GM21825 (cell line): ENCODE data around the gene RRP1.
"Not testable (repeated sequence)": the region's sequence is repeated elsewhere in the genome, so short reads cannot be mapped to it uniquely, and the experiment has no call there.

Experiments
- ATAC-seq: cut with Tn5 transposase; IDR thresholded peaks from one replicate; pipeline ENCODE4 v1.9.1; 2021; ENCODE audit warnings: mild to moderate bottlenecking, moderate library complexity; ENCODE audit not compliant: unreplicated experiment

Gene RRP1

DNA sequence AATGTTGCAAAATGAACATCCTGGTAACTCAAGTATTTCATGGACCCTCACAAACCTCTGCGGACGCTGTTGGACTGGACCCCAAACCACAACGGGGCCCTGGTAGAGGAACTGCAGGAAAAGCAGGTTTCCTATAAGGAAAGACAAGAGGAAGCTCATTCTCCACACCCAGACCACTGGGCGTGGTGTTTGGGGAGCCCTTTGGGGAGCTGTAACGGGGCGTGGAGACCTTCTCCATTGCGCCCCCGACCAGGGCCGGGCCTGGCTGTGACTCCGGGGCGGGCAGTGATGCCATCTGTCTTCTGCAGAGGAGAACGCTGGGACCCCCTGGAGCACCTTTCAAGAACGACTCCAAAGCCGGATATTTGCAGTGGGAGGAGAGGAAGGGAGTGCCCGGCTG lies 45.7 kb downstream of the RRP1 start:
- no peak for ATAC-seq

DNA sequence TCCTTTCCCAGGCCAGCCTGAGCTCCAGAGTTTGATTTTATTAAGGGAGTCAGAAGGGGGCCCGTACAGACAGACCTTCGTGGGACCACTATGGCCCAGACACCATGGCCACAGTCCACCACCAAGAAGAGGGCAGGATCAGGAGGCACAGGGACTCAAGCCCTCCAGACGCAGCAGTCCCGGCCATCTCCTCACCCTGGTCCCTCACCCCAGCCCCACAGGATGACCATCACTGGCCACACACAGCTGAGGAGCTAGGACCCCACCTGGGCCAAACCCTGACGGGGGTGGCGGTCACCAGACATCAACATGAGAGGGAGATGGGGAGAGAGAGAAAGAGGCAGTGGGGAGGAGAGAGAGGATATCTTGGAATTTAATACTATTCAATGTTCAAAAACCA lies 46.5 kb downstream of the RRP1 start:
- no peak for ATAC-seq

GRCh38 chr21:43836616-43837015 lies 47.2 kb downstream of the RRP1 start:
- no peak for ATAC-seq

- no peak for ATAC-seq
Measured at GRCh38 chr21:43840259-43840658, 50.9 kb downstream of the RRP1 start.

DNA sequence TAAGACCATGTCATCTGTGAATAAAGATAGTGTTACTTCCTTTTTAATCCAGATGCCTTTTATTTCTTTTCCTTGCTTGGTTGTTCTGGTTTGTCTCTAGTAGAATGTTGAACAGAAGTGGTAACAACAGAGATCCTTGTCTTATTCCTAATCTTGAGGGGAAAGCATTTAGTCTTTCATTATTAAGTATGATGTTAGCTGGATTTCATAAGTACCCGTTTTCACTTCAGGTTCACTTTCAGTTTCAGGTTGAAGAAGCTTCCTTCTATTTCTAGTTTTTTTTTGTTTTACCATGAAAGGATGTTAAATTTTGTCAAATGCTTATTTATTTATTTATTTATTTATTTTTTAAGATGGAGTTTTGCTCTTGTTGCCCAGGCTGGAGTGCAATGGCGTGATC lies 53.4 kb downstream of the RRP1 start:
- no peak for ATAC-seq

DNA sequence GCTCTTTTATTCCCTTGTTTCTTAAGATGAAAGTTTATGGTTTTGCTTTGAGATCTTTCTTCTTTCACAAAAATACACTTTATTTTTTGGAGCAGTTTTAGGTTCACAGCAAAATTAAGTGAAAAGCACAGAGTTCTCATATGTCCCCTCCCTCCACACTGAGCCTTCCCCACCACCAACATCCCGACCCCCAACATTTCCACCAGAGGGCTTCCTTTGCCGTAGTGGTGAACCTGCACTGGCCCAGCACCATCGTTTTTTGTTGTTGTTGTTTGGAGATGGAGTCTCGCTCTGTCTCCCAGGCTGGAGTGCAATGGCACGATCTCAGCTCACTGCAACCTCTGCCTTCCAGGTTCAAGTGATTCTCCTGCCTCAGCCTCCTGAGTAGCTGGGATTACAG lies 55.5 kb downstream of the RRP1 start:
- ATAC-seq, result not testable (repeated sequence)

DNA sequence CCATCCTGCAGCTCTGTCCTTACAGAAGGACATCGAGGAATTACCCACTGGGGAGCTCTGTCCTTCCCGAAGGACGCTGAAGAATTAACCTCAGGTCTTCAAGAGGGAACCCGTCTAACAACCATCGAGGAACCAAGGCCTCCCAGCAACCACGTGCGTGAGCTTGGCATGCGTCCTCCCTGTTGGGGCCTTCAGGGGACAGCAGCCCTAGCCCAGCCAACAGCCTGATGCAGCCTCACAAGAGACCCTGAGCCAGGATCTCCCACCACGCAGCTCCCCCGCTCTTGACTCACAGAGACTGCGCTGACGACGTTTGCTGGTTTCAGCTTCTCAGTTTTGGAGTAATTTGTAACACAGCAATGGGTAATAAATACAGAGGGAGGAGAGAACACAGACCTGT lies 56.0 kb downstream of the RRP1 start:
- ATAC-seq, result no peak

DNA sequence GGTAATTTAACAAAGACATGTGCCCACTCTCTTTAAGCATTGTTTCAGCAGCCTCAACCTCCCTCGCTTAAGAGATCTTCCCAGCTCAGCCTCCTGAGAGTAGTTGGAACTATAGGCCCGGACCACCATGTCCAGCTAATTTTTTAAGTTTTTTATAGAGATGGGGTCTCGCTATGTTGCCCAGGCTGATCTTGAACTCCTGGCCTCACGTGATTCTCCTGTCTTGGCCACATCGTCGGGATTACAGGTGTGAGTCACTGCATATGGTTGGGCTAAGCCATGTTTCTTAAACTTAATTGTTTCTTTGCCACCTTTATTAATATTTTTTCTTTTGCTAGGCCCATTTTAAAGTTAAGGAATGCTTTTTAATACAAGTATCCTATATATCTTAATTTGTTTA lies 57.1 kb downstream of the RRP1 start:
- ATAC-seq, result no peak

- no peak for ATAC-seq
Measured at GRCh38 chr21:43847301-43847700, 57.9 kb downstream of the RRP1 start.

DNA sequence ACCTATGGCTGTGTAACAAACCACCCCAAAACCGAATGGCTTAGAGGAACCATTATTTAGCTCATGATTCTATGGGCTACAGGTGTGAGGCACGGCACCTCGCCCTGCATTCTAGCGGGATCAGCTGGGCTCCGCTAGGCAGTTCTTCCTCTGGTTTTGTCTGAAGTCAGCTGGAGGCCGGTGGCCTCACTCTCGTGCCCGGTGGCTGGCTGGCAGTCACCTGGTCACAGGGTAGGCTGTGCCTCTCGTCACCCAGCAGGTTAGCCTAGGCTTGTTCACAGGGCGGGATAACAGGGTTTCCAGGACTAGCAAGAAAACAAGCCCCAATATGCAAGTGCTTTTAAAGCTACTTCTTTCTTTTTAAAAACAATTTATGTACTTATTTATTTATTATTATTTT lies 59.4 kb downstream of the RRP1 start:
- no peak for ATAC-seq

GRCh38 chr21:43849532-43850299 lies 60.3 kb downstream of the RRP1 start:
- no peak for ATAC-seq

GRCh38 chr21:43850728-43851295 lies 61.4 kb downstream of the RRP1 start:
- ATAC-seq, result no peak

DNA sequence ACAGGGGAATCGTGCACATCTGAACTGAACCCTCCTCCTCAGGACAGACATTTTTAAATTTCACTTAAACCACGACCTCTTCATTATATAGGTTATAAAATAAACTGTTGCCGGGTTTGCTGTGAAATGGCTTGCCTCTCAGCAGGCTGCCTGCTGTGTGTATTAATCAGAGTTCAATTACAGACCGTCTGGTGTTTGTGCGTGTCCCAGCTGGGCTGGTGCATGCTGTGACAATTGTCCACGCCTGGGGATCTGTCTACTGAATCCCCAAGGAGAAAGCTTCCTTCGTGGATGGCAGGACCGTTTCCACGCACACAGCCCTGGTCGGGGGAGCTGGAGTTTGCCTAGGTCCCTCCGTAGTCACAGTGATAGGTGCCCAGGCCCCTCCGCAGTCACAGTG lies 62.2 kb downstream of the RRP1 start:
- no peak for ATAC-seq

- no peak for ATAC-seq
Measured at GRCh38 chr21:43853851-43854772, 64.7 kb downstream of the RRP1 start.
